ENCODE data around the gene TRAF3. TPM values are rescaled to one million over a fixed set of nuclear protein-coding genes. Genes with fewer than 3 reads are reported as not detected.
"Not testable (repeated sequence)": the region's sequence is repeated elsewhere in the genome, so short reads cannot be mapped to it uniquely, and the experiment has no call there.

Gene TRAF3
- polyA plus RNA-seq, 1 of the 3 experiments (the other 2 are of a cell fraction), result 17.9 TPM

DNA sequence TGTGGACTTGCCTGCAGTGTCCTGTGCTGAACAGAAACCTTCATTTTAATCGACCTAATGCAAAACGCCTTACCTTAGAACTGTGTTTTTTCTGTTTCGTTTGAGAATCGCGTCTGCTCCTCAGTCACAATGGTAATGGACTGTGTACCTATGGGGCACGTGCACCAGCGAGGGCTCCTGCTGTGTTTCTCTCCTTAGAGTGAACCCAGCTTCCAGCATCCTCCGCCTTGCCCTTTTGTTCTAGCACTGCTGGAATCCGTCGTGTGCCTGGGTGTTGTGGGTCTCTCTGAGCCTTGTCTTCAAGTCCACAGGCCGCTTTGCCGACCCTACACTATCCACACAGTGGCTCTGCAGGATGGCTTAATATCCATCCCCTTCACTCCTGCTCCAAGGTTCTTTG lies 148.9 kb downstream of the TRAF3 start:
- CTCF ChIA-PET, result no interaction called here
- Histone ChIP-seq H3K4me3 (ENCODE audit: low read depth in 2 of 2, low read length in 1 of 2) (no peak overlapping the region), H3K27me3 (ENCODE audit: insufficient read depth) (peaks cover 5% of the 10 kb centered on the region; the same call in 1 of the 2 replicates), H3K4me2 (no peak overlapping the region), H3K9ac (no peak overlapping the region), H3K9me2 (no peaks in the 10 kb centered on the region), H3K27ac (ENCODE audit: low read depth in 2 of 2, low read length in 1 of 2) (no peak overlapping the region), H3K4me1 (ENCODE audit: control insufficient read depth in 1 of 2, insufficient read depth in 2 of 2, low read depth in 1 of 2, low read length in 1 of 2) (peaks cover 0 to 8% of the 10 kb centered on the region in 2 experiments; a peak in 1 of 4 replicates), H3K79me2 (ENCODE audit: insufficient read depth) (no peaks in the 10 kb centered on the region), H4K20me1 (ENCODE audit: insufficient read depth) (0 out of 2 replicates have a peak, but pooled peaks cover 2% of the 10 kb centered on the region), H3F3A (replicated peaks; ENCODE audit: insufficient read depth) (no peaks in the 10 kb centered on the region), H3K36me3 (replicated peaks in 1 of 2; ENCODE audit: control insufficient read depth in 1 of 2, insufficient read depth in 2 of 2, low read length in 1 of 2) (no peaks in the 10 kb centered on the region), H2AFZ (ENCODE audit: low read depth) (no peak overlapping the region), H3K9me3 (no peaks in the 10 kb centered on the region)
- 80% methylated on average over 12 of the region's 12 CpGs for WGBS (ENCODE audit: low lambda C conversion rate)
- no peak for DNase-seq
- POLR2A ChIA-PET, result no interaction called here
- TF ChIP-seq, protein P1, sequence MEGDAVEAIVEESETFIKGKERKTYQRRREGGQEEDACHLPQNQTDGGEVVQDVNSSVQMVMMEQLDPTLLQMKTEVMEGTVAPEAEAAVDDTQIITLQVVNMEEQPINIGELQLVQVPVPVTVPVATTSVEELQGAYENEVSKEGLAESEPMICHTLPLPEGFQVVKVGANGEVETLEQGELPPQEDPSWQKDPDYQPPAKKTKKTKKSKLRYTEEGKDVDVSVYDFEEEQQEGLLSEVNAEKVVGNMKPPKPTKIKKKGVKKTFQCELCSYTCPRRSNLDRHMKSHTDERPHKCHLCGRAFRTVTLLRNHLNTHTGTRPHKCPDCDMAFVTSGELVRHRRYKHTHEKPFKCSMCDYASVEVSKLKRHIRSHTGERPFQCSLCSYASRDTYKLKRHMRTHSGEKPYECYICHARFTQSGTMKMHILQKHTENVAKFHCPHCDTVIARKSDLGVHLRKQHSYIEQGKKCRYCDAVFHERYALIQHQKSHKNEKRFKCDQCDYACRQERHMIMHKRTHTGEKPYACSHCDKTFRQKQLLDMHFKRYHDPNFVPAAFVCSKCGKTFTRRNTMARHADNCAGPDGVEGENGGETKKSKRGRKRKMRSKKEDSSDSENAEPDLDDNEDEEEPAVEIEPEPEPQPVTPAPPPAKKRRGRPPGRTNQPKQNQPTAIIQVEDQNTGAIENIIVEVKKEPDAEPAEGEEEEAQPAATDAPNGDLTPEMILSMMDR (IDR thresholded peaks at IDR 0.05), result no peak
- TF ChIP-seq MXI1 (IDR thresholded peaks at IDR 0.05; ENCODE audit: low read depth, low read length) (no peak), EP300 (IDR thresholded peaks at IDR 0.05; ENCODE audit: borderline replicate concordance in 1 of 2, low read depth in 1 of 2, low read length in 1 of 2) (no peak), RXRA (IDR thresholded peaks at IDR 0.05; ENCODE audit: borderline replicate concordance, low read depth) (no peak), RCOR1 (IDR thresholded peaks at IDR 0.05; ENCODE audit: low read length) (no peak), YY1 (IDR thresholded peaks at IDR 0.05; ENCODE audit: low read depth) (no peak), FOXJ3 (CRISPR knock-in tag; IDR thresholded peaks at IDR 0.05) (no peak), TEAD4 (IDR thresholded peaks at IDR 0.05; ENCODE audit: borderline replicate concordance, insufficient read depth) (no peak), GATA2 (CRISPR knock-in tag; IDR thresholded peaks at IDR 0.05) (no peak), NFIC (IDR thresholded peaks at IDR 0.05; ENCODE audit: borderline replicate concordance) (no peak), GABPA (IDR thresholded peaks at IDR 0.05; ENCODE audit: low read depth) (no peak), SMC3 (IDR thresholded peaks at IDR 0.05; ENCODE audit: low read depth, low read length) (no peak), FOXM1 (IDR thresholded peaks at IDR 0.05; ENCODE audit: low read depth) (no peak), MEF2A (IDR thresholded peaks at IDR 0.05; ENCODE audit: borderline replicate concordance, low read depth) (no peak)
- TF ChIP-seq, protein P2, sequence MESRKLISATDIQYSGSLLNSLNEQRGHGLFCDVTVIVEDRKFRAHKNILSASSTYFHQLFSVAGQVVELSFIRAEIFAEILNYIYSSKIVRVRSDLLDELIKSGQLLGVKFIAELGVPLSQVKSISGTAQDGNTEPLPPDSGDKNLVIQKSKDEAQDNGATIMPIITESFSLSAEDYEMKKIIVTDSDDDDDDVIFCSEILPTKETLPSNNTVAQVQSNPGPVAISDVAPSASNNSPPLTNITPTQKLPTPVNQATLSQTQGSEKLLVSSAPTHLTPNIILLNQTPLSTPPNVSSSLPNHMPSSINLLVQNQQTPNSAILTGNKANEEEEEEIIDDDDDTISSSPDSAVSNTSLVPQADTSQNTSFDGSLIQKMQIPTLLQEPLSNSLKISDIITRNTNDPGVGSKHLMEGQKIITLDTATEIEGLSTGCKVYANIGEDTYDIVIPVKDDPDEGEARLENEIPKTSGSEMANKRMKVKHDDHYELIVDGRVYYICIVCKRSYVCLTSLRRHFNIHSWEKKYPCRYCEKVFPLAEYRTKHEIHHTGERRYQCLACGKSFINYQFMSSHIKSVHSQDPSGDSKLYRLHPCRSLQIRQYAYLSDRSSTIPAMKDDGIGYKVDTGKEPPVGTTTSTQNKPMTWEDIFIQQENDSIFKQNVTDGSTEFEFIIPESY (IDR thresholded peaks at IDR 0.05; ENCODE audit: borderline replicate concordance, low read depth), result no peak
- TF ChIP-seq, protein P3, sequence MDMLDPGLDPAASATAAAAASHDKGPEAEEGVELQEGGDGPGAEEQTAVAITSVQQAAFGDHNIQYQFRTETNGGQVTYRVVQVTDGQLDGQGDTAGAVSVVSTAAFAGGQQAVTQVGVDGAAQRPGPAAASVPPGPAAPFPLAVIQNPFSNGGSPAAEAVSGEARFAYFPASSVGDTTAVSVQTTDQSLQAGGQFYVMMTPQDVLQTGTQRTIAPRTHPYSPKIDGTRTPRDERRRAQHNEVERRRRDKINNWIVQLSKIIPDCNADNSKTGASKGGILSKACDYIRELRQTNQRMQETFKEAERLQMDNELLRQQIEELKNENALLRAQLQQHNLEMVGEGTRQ (IDR thresholded peaks at IDR 0.05; ENCODE audit: borderline replicate concordance, low read depth, low read length), result no peak
- TF ChIP-seq, protein P4, sequence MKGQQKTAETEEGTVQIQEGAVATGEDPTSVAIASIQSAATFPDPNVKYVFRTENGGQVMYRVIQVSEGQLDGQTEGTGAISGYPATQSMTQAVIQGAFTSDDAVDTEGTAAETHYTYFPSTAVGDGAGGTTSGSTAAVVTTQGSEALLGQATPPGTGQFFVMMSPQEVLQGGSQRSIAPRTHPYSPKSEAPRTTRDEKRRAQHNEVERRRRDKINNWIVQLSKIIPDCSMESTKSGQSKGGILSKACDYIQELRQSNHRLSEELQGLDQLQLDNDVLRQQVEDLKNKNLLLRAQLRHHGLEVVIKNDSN (IDR thresholded peaks at IDR 0.05; ENCODE audit: borderline replicate concordance, low read depth), result no peak

DNA sequence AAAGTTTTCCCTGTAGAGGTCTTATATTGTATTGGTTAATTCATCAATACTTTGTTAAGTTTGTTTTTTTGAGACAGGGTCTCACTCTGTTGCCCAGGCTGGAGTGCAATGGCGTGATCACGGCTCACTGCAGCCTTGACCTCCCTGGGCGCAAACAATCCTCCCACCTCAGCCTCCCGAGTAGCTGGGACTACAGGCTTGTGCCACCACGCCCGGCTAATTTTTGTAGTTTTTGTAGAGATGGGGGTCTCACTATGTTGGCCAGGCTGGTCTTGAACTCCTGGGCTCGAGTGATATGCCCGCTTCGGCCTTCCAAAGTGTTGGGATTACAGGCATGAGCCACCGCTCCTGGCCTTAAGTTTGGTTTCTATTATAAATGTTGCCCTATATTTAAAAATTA lies 149.6 kb downstream of the TRAF3 start:
- CTCF ChIA-PET, result interaction anchor here (0.7 kb wide), 1 partner anchor 158 kb away, joined by 3 read pairs; no protein-coding TSS in a partner anchor
- H3K9me3 ChIP-seq; H4K20me1 ChIP-seq (ENCODE audit: insufficient read depth); H3K4me3 ChIP-seq (ENCODE audit: low read depth in 2 of 2, low read length in 1 of 2); H3K9ac ChIP-seq; H3K9me2 ChIP-seq; H3K27ac ChIP-seq (ENCODE audit: low read depth in 2 of 2, low read length in 1 of 2); H3K27me3 ChIP-seq (ENCODE audit: insufficient read depth); H3K4me2 ChIP-seq; POLR2A ChIA-PET; H3K4me1 ChIP-seq (ENCODE audit: control insufficient read depth in 1 of 2, insufficient read depth in 2 of 2, low read depth in 1 of 2, low read length in 1 of 2); H2AFZ ChIP-seq (ENCODE audit: low read depth); H3K36me3 ChIP-seq (replicated peaks in 1 of 2; ENCODE audit: control insufficient read depth in 1 of 2, insufficient read depth in 2 of 2, low read length in 1 of 2); H3F3A ChIP-seq (replicated peaks; ENCODE audit: insufficient read depth); DNase-seq; H3K79me2 ChIP-seq (ENCODE audit: insufficient read depth): not testable (repeated sequence)
- 91% methylated on average over 10 of the region's 10 CpGs for WGBS (ENCODE audit: low lambda C conversion rate)

Measured in SK-N-SH (cell line).